Ishikawa (cell line): Measurements from ENCODE around the gene KSR2.

Source experiments
- CEBPB ChIP-seq: IDR thresholded peaks from 2 replicates; pipeline ENCODE4 v1.6.1; 2012
- CREB1 ChIP-seq: IDR thresholded peaks from 2 replicates; pipeline ENCODE4 v1.6.1; 2012; ENCODE audit warnings: low read depth
- EGR1 ChIP-seq: IDR thresholded peaks from 2 replicates; pipeline ENCODE4 v1.6.1; 2012
- EP300 ChIP-seq: IDR thresholded peaks from 2 replicates; pipeline ENCODE4 v1.6.1; 2012; ENCODE audit warnings: borderline replicate concordance
- FOXM1 ChIP-seq: IDR thresholded peaks from 2 replicates; pipeline ENCODE4 v1.6.1; 2012; ENCODE audit warnings: low read depth, borderline replicate concordance
- NFIC ChIP-seq: IDR thresholded peaks from 2 replicates; pipeline ENCODE4 v1.6.1; 2012
- RAD21 ChIP-seq: IDR thresholded peaks from 2 replicates; pipeline ENCODE4 v1.6.1; 2012; ENCODE audit warnings: low read depth
- TAF1 ChIP-seq: IDR thresholded peaks from 2 replicates; pipeline ENCODE4 v1.6.1; 2012; ENCODE audit warnings: low read depth, mild to moderate bottlenecking
- TCF12 ChIP-seq: IDR thresholded peaks from 2 replicates; pipeline ENCODE4 v1.6.1; 2012; ENCODE audit warnings: low read depth
- TEAD4 ChIP-seq: IDR thresholded peaks from 2 replicates; pipeline ENCODE4 v1.6.1; 2012
- YY1 ChIP-seq: IDR thresholded peaks from 2 replicates; pipeline ENCODE4 v1.6.1; 2012; ENCODE audit warnings: low read depth
- ZBTB7A ChIP-seq: IDR thresholded peaks from 2 replicates; pipeline ENCODE4 v1.6.1; 2012; ENCODE audit warnings: low read depth
- TF ChIP-seq, protein P1 (sequence below): IDR thresholded peaks from 2 replicates; pipeline ENCODE4 v1.6.1; 2012
- TF ChIP-seq, protein P2 (sequence below): IDR thresholded peaks from 2 replicates; pipeline ENCODE4 v1.6.1; 2012
- TF ChIP-seq, protein P3 (sequence below): IDR thresholded peaks from 2 replicates; pipeline ENCODE4 v1.6.1; 2012; ENCODE audit warnings: low read depth, mild to moderate bottlenecking

Gene KSR2

DNA sequence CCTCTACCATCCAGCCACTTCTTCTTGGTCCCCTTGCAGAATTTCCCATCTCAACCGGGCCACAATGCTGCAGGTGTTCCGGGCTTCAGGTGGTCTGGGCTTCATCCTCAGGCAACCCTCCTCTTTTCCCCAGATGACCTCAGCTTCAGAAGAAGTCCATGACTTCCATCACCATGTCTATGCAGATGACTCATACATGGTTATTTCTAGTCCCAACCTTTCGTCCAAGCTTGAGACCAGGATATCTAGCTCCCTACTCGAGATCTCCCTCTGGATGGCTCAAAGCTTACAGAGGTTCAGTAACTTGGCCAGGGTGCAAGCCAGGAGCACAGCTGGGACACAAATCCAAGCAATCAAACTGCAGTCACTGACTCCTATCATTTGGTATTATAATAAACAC lies 452.8 kb downstream of the KSR2 start:
- no peak for TF ChIP-seq EP300
- TF ChIP-seq, protein P1, sequence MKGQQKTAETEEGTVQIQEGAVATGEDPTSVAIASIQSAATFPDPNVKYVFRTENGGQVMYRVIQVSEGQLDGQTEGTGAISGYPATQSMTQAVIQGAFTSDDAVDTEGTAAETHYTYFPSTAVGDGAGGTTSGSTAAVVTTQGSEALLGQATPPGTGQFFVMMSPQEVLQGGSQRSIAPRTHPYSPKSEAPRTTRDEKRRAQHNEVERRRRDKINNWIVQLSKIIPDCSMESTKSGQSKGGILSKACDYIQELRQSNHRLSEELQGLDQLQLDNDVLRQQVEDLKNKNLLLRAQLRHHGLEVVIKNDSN: no peak
- TF ChIP-seq EGR1: no peak
- TF ChIP-seq FOXM1: no peak
- no peak for TF ChIP-seq TCF12
- no peak for TF ChIP-seq TEAD4
- TF ChIP-seq YY1: no peak
- TF ChIP-seq, protein P2, sequence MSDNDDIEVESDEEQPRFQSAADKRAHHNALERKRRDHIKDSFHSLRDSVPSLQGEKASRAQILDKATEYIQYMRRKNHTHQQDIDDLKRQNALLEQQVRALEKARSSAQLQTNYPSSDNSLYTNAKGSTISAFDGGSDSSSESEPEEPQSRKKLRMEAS: no peak
- TF ChIP-seq TAF1: no peak

DNA sequence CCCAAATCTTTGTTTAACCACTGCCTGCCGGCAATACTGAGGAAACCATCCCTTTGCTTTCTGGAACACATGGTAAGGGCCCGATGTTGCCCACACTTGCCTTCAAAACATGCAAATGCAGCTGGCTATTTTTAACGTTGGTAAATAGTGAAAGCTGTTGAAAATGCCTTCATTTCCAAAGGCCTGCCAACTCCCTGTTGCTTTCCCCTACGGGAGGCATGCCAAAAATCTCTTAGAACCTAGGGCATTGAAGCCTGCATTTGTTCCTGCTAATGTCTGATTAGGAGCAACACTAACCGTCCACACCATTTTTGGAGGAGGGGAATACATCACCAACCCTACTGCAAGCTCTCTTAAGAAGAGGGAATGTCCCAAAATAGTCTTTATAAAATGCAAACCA lies 454.8 kb downstream of the KSR2 start:
- TF ChIP-seq, protein P2: no peak
- TF ChIP-seq, protein P1: no peak
- TF ChIP-seq, protein P3, sequence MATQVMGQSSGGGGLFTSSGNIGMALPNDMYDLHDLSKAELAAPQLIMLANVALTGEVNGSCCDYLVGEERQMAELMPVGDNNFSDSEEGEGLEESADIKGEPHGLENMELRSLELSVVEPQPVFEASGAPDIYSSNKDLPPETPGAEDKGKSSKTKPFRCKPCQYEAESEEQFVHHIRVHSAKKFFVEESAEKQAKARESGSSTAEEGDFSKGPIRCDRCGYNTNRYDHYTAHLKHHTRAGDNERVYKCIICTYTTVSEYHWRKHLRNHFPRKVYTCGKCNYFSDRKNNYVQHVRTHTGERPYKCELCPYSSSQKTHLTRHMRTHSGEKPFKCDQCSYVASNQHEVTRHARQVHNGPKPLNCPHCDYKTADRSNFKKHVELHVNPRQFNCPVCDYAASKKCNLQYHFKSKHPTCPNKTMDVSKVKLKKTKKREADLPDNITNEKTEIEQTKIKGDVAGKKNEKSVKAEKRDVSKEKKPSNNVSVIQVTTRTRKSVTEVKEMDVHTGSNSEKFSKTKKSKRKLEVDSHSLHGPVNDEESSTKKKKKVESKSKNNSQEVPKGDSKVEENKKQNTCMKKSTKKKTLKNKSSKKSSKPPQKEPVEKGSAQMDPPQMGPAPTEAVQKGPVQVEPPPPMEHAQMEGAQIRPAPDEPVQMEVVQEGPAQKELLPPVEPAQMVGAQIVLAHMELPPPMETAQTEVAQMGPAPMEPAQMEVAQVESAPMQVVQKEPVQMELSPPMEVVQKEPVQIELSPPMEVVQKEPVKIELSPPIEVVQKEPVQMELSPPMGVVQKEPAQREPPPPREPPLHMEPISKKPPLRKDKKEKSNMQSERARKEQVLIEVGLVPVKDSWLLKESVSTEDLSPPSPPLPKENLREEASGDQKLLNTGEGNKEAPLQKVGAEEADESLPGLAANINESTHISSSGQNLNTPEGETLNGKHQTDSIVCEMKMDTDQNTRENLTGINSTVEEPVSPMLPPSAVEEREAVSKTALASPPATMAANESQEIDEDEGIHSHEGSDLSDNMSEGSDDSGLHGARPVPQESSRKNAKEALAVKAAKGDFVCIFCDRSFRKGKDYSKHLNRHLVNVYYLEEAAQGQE: no peak
- TF ChIP-seq RAD21: no peak
- TF ChIP-seq TAF1: no peak
- TF ChIP-seq TEAD4: no peak
- TF ChIP-seq ZBTB7A: no peak
- no peak for TF ChIP-seq YY1
- TF ChIP-seq EGR1: no peak
- TF ChIP-seq TCF12: no peak
- TF ChIP-seq FOXM1: no peak
- TF ChIP-seq EP300: no peak
- TF ChIP-seq NFIC: no peak

DNA sequence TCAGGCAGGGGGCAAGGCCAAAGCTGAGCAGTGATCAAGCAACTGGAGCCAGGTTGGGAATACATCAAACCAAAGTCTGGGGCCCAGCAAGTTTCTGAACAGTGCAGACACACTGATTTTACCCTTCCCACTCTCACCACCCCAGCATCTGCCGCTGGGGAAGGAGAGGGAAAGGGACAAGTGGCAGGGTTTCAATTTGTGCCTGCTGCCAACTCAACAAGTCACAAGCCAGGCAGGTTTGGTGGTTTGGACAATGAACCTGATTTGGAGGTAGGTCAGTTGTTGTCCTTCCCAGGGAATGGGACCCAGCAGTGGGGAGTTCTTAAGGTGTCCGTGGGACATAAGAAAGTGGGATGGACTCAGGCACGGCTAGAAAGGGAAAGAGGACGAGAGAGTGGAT lies 455.4 kb downstream of the KSR2 start:
- TF ChIP-seq EGR1: no peak
- TF ChIP-seq FOXM1: no peak

DNA sequence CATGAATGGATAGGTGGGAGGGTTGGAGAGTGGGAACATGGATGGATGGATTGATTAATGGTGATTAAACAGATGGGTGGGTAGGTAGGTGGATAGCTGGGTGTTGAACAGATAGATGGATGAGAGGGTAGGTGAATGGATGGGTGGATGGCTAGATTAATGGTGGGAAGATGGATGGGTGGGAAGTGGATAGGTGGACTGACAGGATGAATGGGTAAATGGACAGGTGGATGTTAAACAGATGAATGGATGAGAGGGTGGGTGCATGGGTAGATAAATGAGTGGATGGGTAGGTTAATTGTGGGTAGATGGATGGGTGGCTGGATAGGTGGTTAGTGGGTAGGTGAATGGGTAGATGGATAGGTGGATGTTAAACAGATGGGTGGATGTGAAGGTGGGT lies 460.3 kb downstream of the KSR2 start:
- no peak for TF ChIP-seq EGR1
- TF ChIP-seq EP300: no peak
- TF ChIP-seq, protein P1: no peak
- no peak for TF ChIP-seq YY1
- TF ChIP-seq ZBTB7A: no peak
- no peak for TF ChIP-seq CEBPB
- TF ChIP-seq CREB1: no peak
- no peak for TF ChIP-seq NFIC
- no peak for TF ChIP-seq RAD21

DNA sequence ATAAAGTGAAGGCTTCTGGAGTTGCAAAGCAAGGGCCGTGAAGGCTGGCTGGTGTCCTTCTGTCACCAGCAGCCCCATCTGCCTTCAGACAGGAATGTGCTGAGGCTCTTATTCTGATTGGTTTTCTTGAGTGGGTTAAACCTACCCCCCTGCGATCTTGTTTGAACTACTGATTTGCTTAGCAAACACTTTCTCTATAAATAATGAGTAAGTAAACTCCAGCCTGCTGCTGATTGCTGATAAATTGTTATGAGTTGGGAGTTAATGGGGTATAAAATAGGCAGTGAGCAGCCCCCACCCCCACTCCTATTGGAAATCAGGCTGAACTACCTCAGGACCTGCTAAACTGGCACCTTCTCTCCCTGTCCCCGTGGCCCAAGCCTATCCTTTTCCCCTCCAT lies 461.2 kb downstream of the KSR2 start:
- TF ChIP-seq EGR1: no peak
- TF ChIP-seq TEAD4: no peak
- TF ChIP-seq FOXM1: no peak
- TF ChIP-seq YY1: no peak

DNA sequence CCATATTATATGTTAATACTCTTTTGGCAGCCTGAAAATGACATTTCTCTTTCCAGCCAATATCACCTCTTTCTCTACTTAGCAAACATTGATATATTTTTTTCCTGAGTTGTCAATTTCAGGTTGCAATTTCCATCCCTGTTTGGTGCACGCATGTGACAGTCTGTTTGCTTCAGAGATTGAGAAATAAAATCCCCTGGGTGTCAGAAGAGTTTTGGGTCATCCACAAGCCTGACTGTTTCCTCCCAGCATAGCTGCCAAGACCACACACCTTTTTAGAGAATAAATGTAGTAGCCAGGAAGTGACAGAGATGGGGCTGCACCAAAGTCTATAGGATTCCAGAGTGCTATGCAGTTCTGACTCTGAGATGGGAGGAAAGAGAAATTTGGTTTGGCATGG lies 462.5 kb downstream of the KSR2 start:
- TF ChIP-seq FOXM1 (no peak), ZBTB7A (no peak), EP300 (no peak), TCF12 (no peak)
- TF ChIP-seq, protein P2: no peak
- TF ChIP-seq, protein P3: no peak
